K562 (cell line): ENCODE data around the gene PUM1. TPM values are rescaled to one million over a fixed set of nuclear protein-coding genes. Genes with fewer than 3 reads are reported as not detected.

Experiments used
- BCOR ChIP-seq: fragments of 450-650 bp; IDR thresholded peaks from 2 replicates; pipeline ENCODE4 v1.6.1; 2016
- ELF1 ChIP-seq: fragments of 200-800 bp; sonication (Bioruptor generic); IDR thresholded peaks from 2 replicates; pipeline ENCODE4 v1.6.1; 2016; ENCODE audit warnings: missing genetic modification characterization, missing compliant biosample characterization
- ELF2 ChIP-seq: fragments of 250-450 bp; sonication (Bioruptor Pico); IDR thresholded peaks from 2 replicates; pipeline ENCODE4 v1.5.0; 2021; ENCODE audit warnings: mild to moderate bottlenecking
- GATA2 ChIP-seq: sonication (generic); formaldehyde crosslinking; IDR thresholded peaks from 2 replicates; pipeline ENCODE4 v1.4.0; 2020; ENCODE audit warnings: mild to moderate bottlenecking, missing genetic modification reagents
- HLTF ChIP-seq: fragments of 450-650 bp; IDR thresholded peaks from 2 replicates; pipeline ENCODE4 v1.6.1; 2016
- KAT8 ChIP-seq: fragments of 450-650 bp; IDR thresholded peaks from 2 replicates; pipeline ENCODE4 v1.6.1; 2016; ENCODE audit warnings: low read depth, mild to moderate bottlenecking
- LEF1 ChIP-seq: fragments of 450-650 bp; IDR thresholded peaks from 2 replicates; pipeline ENCODE4 v1.6.1; 2016; ENCODE audit warnings: mild to moderate bottlenecking
- PURB ChIP-seq: sonication (generic); formaldehyde crosslinking; IDR thresholded peaks from 2 replicates; pipeline ENCODE4 v1.9.0; 2021; ENCODE audit warnings: low read depth, mild to moderate bottlenecking, missing genetic modification reagents
- RCOR1 ChIP-seq, 2 experiments: IDR thresholded peaks; 2 replicates each; pipeline ENCODE4 v1.6.1; 2012; ENCODE audit warnings: low read depth in 2 of 2, low read length in 2 of 2, borderline replicate concordance in 1 of 2, improper control_type of control experiment in 1 of 2
- VEZF1 ChIP-seq: fragments of 200-800 bp; sonication (Bioruptor generic); IDR thresholded peaks from 2 replicates; pipeline ENCODE4 v1.6.1; 2017; ENCODE audit warnings: missing genetic modification characterization, missing compliant biosample characterization
- ZKSCAN8 ChIP-seq: fragments of 200-800 bp; sonication (Bioruptor generic); IDR thresholded peaks from 2 replicates; pipeline ENCODE4 v1.6.1; 2016; ENCODE audit warnings: missing genetic modification characterization, missing compliant biosample characterization
- ZNF583 ChIP-seq: fragments of 250-450 bp; sonication (Bioruptor Pico); IDR thresholded peaks from 2 replicates; pipeline ENCODE4 v1.4.0; 2020
- ZNF668 ChIP-seq: fragments of 250-450 bp; sonication (Bioruptor Pico); IDR thresholded peaks from 2 replicates; pipeline ENCODE4 v1.8.0; 2022; ENCODE audit warnings: mild to moderate bottlenecking, inconsistent platforms
- ZNF766 ChIP-seq: fragments of 200-800 bp; sonication (Bioruptor generic); conservative IDR thresholded peaks from 2 replicates; pipeline ENCODE4 v1.6.1; 2016; ENCODE audit warnings: missing genetic modification characterization, missing compliant biosample characterization
- polyA plus RNA-seq, 8 experiments: library from polyadenylated mRNA; depleted of rRNA in 4 of 8; stranded (reverse) in 5 of 8; unstranded in 3 of 8; fragments of >200 nt; fragmentation: Nextera tagmentation in 2 of 8; fragmentation: Illumina TruSeq in 1 of 8; extraction: Ambion mirVana in 2 of 8; extraction: Trizol in 1 of 8; gene quantifications; 2 replicates each; pipeline versions ENCODE4 v1.2.1 to v1.2.3, GENCODE V29; 2011 to 2014; ENCODE audit warnings: inconsistent platforms in 1 of 8, missing spikeins in 1 of 8
- total RNA-seq, 7 experiments: library from RNA; depleted of rRNA in 6 of 7; stranded (reverse); fragments of >200 nt in 6 of 7; fragmentation: Illumina TruSeq in 2 of 7; extraction: Trizol in 2 of 7; gene quantifications; 2 replicates each; pipeline versions ENCODE4 v1.2.1 to v1.2.3, GENCODE V29; 2011 to 2021; ENCODE audit warnings: low replicate concordance in 1 of 7
- TF ChIP-seq, protein P1 (sequence below): fragments of 250-450 bp; sonication (Bioruptor Pico); IDR thresholded peaks from 2 replicates; pipeline ENCODE4 v1.8.0; 2021; ENCODE audit warnings: mild to moderate bottlenecking, moderate library complexity
- TF ChIP-seq, protein P2 (sequence below): fragments of 450-650 bp; IDR thresholded peaks from 2 replicates; pipeline ENCODE4 v1.6.1; 2018; ENCODE audit not compliant: partially characterized antibody
- TF ChIP-seq, protein P3 (sequence below): IDR thresholded peaks from 3 replicates; pipeline ENCODE4 v1.6.1; 2011; ENCODE audit warnings: borderline replicate concordance, mild to moderate bottlenecking; ENCODE audit not compliant: insufficient read length, insufficient read depth

The PUM1 gene
- total and polyA plus RNA-seq, 9 of the 15 experiments (the other 6 are each of a cell fraction or from before 2014, with no cell fraction given), result 37.7 to 104 (median 55.7) TPM

DNA sequence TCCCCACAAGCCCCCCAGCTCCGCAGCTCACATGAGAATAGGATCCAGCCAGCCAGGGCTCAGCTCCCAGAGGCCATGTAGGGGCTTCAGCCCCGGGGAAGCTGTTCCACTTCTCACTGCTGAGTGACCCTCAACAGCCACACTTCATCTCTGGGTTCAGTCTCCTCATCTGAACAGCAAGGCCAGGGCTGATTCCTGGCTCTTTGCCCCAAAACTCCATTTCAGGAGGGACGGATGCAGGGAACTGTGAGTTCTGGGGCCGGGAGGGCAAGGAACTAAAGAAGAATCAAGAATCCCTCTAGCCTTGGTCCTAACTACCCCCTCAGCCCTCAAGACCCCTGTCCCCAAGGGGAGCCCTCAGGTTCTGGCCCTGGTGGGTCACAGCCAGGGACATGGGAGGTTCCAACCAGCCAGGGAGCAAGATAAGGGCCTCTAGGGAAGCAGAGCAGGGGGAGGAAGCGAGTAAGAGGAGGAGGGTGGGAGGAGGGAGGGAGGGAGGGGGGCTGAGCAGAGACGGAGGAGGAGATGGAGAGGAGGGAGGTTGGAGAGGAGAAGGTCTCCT, 170.1 kb downstream of the PUM1 start (continued):
- TF ChIP-seq VEZF1 (CRISPR knock-in tag) (peak; percentile 97), ZNF766 (CRISPR knock-in tag) (0 out of 2 replicates have a peak, but pooled peaks have one; percentile 32), HLTF (no peak), GATA2 (CRISPR knock-in tag) (peak; percentile 30; the same call in 1 of the 2 replicates), ZNF583 (CRISPR knock-in tag) (no peak), PURB (no peak), KAT8 (no peak), LEF1 (peak; percentile 10; the same call in 1 of the 2 replicates), ZKSCAN8 (CRISPR knock-in tag) (0 out of 2 replicates have a peak, but pooled peaks have one; percentile 18), BCOR (no peak), RCOR1 (IDR thresholded peaks at IDR 0.05; ENCODE audit: borderline replicate concordance in 1 of 2, low read depth in 2 of 2, low read length in 2 of 2) (peak in 1 of 2 experiments; percentile 49; a peak in 1 of 4 replicates), ELF1 (tag) (no peak), ELF2 (CRISPR knock-in tag) (0 out of 2 replicates have a peak, but pooled peaks have one; percentile 23), ZNF668 (CRISPR knock-in tag) (0 out of 2 replicates have a peak, but pooled peaks have one; percentile 15)
- TF ChIP-seq, protein P1, sequence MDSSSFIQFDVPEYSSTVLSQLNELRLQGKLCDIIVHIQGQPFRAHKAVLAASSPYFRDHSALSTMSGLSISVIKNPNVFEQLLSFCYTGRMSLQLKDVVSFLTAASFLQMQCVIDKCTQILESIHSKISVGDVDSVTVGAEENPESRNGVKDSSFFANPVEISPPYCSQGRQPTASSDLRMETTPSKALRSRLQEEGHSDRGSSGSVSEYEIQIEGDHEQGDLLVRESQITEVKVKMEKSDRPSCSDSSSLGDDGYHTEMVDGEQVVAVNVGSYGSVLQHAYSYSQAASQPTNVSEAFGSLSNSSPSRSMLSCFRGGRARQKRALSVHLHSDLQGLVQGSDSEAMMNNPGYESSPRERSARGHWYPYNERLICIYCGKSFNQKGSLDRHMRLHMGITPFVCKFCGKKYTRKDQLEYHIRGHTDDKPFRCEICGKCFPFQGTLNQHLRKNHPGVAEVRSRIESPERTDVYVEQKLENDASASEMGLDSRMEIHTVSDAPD (CRISPR knock-in tag), result no peak
- TF ChIP-seq, protein P2, sequence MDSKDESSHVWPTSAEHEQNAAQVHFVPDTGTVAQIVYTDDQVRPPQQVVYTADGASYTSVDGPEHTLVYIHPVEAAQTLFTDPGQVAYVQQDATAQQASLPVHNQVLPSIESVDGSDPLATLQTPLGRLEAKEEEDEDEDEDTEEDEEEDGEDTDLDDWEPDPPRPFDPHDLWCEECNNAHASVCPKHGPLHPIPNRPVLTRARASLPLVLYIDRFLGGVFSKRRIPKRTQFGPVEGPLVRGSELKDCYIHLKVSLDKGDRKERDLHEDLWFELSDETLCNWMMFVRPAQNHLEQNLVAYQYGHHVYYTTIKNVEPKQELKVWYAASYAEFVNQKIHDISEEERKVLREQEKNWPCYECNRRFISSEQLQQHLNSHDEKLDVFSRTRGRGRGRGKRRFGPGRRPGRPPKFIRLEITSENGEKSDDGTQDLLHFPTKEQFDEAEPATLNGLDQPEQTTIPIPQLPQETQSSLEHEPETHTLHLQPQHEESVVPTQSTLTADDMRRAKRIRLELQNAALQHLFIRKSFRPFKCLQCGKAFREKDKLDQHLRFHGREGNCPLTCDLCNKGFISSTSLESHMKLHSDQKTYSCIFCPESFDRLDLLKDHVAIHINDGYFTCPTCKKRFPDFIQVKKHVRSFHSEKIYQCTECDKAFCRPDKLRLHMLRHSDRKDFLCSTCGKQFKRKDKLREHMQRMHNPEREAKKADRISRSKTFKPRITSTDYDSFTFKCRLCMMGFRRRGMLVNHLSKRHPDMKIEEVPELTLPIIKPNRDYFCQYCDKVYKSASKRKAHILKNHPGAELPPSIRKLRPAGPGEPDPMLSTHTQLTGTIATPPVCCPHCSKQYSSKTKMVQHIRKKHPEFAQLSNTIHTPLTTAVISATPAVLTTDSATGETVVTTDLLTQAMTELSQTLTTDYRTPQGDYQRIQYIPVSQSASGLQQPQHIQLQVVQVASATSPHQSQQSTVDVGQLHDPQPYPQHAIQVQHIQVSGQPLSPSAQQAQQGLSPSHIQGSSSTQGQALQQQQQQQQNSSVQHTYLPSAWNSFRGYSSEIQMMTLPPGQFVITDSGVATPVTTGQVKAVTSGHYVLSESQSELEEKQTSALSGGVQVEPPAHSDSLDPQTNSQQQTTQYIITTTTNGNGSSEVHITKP, result peak; percentile 65
- TF ChIP-seq, protein P3, sequence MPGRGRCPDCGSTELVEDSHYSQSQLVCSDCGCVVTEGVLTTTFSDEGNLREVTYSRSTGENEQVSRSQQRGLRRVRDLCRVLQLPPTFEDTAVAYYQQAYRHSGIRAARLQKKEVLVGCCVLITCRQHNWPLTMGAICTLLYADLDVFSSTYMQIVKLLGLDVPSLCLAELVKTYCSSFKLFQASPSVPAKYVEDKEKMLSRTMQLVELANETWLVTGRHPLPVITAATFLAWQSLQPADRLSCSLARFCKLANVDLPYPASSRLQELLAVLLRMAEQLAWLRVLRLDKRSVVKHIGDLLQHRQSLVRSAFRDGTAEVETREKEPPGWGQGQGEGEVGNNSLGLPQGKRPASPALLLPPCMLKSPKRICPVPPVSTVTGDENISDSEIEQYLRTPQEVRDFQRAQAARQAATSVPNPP, result no peak
